Fibroblast of mammary gland (primary cell): ENCODE results near the gene TJAP1.

Experiments
- DNase-seq: peaks from one replicate; pipeline ENCODE4 v3.0.0-alpha.2; 2010; ENCODE audit warnings: low read depth
- H3K4me3 ChIP-seq: 2 replicates; pipeline ENCODE4 v1.5.1; 2011; ENCODE audit warnings: low read depth, mild to moderate bottlenecking, low read length, moderate library complexity; ENCODE audit not compliant: control insufficient read depth
- CTCF ChIP-seq: conservative IDR thresholded peaks from 2 replicates; pipeline ENCODE4 v1.5.1; 2011; ENCODE audit warnings: low read depth, low read length, inconsistent platforms; ENCODE audit not compliant: control insufficient read depth, insufficient read depth

The TJAP1 gene

GRCh38 chr6:43467752-43468151 lies 9.6 kb upstream of the TJAP1 start:
- no peak for DNase-seq
- TF ChIP-seq CTCF = no peak
- no peak overlapping the region for H3K4me3 ChIP-seq

GRCh38 chr6:43468240-43468639 lies 9.1 kb upstream of the TJAP1 start:
- TF ChIP-seq CTCF = no peak
- H3K4me3 ChIP-seq = no peak overlapping the region
- DNase-seq = no peak

- no peak overlapping the region for H3K4me3 ChIP-seq
- DNase-seq = no peak
- no peak for TF ChIP-seq CTCF
These were observed 8.4 kb upstream of the TJAP1 start for GRCh38 chr6:43468748-43469681.

GRCh38 chr6:43469947-43470346 lies 7.4 kb upstream of the TJAP1 start:
- no peak overlapping the region for H3K4me3 ChIP-seq
- DNase-seq = no peak
- no peak for TF ChIP-seq CTCF

GRCh38 chr6:43471399-43471798 lies 6.0 kb upstream of the TJAP1 start:
- TF ChIP-seq CTCF = no peak
- no peak for DNase-seq
- no peak overlapping the region for H3K4me3 ChIP-seq

GRCh38 chr6:43472515-43472914 lies 4.9 kb upstream of the TJAP1 start:
- no peak for DNase-seq
- no peak overlapping the region for H3K4me3 ChIP-seq
- no peak for TF ChIP-seq CTCF
